Right lobe of liver (tissue), 4 donors: ENCODE data around the gene DENR.

ENCODE experiments used
- POLR2A ChIP-seq: fragments of 450-650 bp; IDR thresholded peaks from one replicate; pipeline ENCODE4 v1.6.1; 2017; ENCODE audit warnings: antibody characterized with exemption, mild to moderate bottlenecking
- TF ChIP-seq, protein P1 (sequence below), 4 donors: fragments of 200-600 bp in 3 of 4; fragments of 450-650 bp in 1 of 4; IDR thresholded peaks; one replicate each; pipeline versions ENCODE4 v1.5.1 to v1.8.0; 2016 to 2022; ENCODE audit warnings: antibody characterized with exemption in 4 of 4, mild to moderate bottlenecking in 2 of 4
- donor health status: DM: no; HTN: no; CAD: no.
- donor health status: DM: no; HTN: no; CAD: no.
- donor health status: DM: no; HTN: yes; CAD: no.

DNA sequence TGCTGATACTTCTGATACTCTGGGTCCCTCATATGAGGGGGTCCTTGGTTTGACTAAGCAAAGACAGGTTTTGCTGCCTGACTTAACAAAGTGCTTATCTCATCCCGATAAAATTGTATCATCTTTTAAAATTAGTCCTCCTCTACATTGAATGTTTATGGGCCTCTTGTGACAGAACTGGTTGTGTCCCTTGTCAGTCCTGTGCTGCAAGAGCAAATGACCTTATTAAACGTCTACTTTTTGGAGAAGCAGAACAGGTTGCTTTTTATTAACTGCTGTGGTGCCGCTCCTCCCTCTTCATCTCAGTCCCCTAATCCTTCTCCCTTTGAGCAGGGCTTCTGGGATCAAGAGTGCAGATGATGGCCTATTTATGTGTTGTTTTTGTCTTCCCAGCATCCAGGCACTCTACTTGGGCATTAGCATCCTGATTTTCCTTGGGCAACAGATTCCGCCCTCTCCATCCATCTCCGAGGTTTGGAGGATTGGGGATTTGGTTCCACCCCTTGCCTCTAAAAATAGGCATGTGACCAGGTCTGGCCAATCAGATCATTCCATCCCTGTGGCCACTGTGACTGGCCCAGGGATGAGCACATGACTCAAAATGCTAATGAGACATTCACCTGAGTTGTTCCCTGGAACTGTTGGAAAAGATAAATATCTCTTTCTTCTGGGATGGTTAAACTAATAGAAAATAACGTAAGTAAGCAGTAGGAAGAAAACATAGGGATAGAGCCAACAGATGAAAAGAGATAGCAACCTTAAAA is 2.9 kb upstream of the DENR start:
- TF ChIP-seq, protein P1, sequence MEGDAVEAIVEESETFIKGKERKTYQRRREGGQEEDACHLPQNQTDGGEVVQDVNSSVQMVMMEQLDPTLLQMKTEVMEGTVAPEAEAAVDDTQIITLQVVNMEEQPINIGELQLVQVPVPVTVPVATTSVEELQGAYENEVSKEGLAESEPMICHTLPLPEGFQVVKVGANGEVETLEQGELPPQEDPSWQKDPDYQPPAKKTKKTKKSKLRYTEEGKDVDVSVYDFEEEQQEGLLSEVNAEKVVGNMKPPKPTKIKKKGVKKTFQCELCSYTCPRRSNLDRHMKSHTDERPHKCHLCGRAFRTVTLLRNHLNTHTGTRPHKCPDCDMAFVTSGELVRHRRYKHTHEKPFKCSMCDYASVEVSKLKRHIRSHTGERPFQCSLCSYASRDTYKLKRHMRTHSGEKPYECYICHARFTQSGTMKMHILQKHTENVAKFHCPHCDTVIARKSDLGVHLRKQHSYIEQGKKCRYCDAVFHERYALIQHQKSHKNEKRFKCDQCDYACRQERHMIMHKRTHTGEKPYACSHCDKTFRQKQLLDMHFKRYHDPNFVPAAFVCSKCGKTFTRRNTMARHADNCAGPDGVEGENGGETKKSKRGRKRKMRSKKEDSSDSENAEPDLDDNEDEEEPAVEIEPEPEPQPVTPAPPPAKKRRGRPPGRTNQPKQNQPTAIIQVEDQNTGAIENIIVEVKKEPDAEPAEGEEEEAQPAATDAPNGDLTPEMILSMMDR (IDR thresholded peaks at IDR 0.05): no peak
- no peak for TF ChIP-seq POLR2A
